ENCODE measurements around the gene HCRT.

DNA sequence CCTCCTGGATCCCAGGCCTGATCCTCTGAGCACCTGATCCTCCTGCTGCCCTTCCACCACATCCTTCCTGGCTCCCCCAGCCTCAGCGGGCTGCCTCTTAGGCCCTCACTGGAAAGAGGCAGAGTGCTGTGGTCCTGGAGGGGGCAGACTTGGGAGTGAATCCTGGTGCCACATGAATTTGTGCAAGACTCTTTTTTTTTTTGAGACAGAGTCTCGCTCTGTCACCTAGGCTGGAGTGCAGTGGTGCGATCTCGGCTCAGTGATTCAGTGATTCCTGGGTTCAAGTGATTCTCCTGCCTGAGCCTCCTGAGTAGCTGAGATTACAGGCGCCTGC lies 6.0 kb upstream of the HCRT start:
- TF ChIP-seq, protein P1, sequence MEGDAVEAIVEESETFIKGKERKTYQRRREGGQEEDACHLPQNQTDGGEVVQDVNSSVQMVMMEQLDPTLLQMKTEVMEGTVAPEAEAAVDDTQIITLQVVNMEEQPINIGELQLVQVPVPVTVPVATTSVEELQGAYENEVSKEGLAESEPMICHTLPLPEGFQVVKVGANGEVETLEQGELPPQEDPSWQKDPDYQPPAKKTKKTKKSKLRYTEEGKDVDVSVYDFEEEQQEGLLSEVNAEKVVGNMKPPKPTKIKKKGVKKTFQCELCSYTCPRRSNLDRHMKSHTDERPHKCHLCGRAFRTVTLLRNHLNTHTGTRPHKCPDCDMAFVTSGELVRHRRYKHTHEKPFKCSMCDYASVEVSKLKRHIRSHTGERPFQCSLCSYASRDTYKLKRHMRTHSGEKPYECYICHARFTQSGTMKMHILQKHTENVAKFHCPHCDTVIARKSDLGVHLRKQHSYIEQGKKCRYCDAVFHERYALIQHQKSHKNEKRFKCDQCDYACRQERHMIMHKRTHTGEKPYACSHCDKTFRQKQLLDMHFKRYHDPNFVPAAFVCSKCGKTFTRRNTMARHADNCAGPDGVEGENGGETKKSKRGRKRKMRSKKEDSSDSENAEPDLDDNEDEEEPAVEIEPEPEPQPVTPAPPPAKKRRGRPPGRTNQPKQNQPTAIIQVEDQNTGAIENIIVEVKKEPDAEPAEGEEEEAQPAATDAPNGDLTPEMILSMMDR (IDR thresholded peaks at IDR 0.05; ENCODE audit: low read length): no peak
- TF ChIP-seq EZH2 (optimal IDR thresholded peaks at IDR 0.05; ENCODE audit: low read depth, low read length) (no peak), EZH2phosphoT487 (IDR thresholded peaks at IDR 0.05; ENCODE audit: low read length) (no peak)
